DND-41 (cell line): ENCODE measurements around the gene DUSP5.

ENCODE experiments used
- ATAC-seq: fragments of 200-7000 bp; cut with Tn5 transposase; 3 replicates; pipeline ENCODE4 v1.9.1; 2021; ENCODE audit warnings: low read depth; ENCODE audit not compliant: insufficient read depth
- DNase-seq: peaks from one replicate; pipeline ENCODE4 v3.0.0-alpha.2; 2020
- H2AFZ ChIP-seq: 2 replicates; pipeline ENCODE4 v1.6.0; 2012; ENCODE audit warnings: low read depth, low read length
- H3K27ac ChIP-seq: 2 replicates; pipeline ENCODE4 v1.5.1; 2012; ENCODE audit warnings: low read length, inconsistent platforms
- H3K27me3 ChIP-seq: fragments of 200-600 bp; sonication (generic); 2 replicates; pipeline ENCODE4 v1.6.0; 2012; ENCODE audit warnings: low read length, mild to moderate bottlenecking, inconsistent platforms; ENCODE audit not compliant: insufficient read depth, poor library complexity
- H3K36me3 ChIP-seq: 2 replicates; pipeline ENCODE4 v1.5.1; 2012; ENCODE audit warnings: low read length, inconsistent platforms; ENCODE audit not compliant: insufficient read depth
- H3K4me1 ChIP-seq: 2 replicates; pipeline ENCODE4 v1.5.1; 2012; ENCODE audit warnings: mild to moderate bottlenecking, low read length; ENCODE audit not compliant: insufficient read depth
- H3K4me2 ChIP-seq: 2 replicates; pipeline ENCODE4 v1.6.0; 2012; ENCODE audit warnings: mild to moderate bottlenecking, moderate library complexity, low read length, inconsistent platforms; ENCODE audit not compliant: insufficient read depth
- H3K4me3 ChIP-seq, 2 experiments: fragments of 200-600 bp in 1 of 2; shearing (Covaris generic) in 1 of 2; 2 replicates each; pipeline ENCODE4 v1.5.1; 2012 to 2016; ENCODE audit warnings: inconsistent platforms in 2 of 2, low read length in 2 of 2, mild to moderate bottlenecking in 2 of 2, low read depth in 1 of 2, moderate library complexity in 1 of 2
- H3K79me2 ChIP-seq: 2 replicates; pipeline ENCODE4 v1.6.0; 2012; ENCODE audit warnings: low read length, inconsistent platforms; ENCODE audit not compliant: insufficient read depth
- H3K9ac ChIP-seq: 2 replicates; pipeline ENCODE4 v1.6.0; 2012; ENCODE audit warnings: low read depth, mild to moderate bottlenecking, inconsistent platforms, low read length, moderate library complexity
- H3K9me3 ChIP-seq: 2 replicates; pipeline ENCODE4 v1.5.1; 2012; ENCODE audit warnings: low read length, moderate library complexity, mild to moderate bottlenecking, inconsistent platforms; ENCODE audit not compliant: insufficient read depth, severe bottlenecking
- H4K20me1 ChIP-seq: 2 replicates; pipeline ENCODE4 v1.6.0; 2012; ENCODE audit warnings: low read length; ENCODE audit not compliant: insufficient read depth
- EZH2 ChIP-seq: IDR thresholded peaks from 3 replicates; pipeline ENCODE4 v1.6.1; 2012; ENCODE audit warnings: borderline replicate concordance, low read depth, mild to moderate bottlenecking, moderate library complexity, low read length, inconsistent platforms; ENCODE audit not compliant: severe bottlenecking
- TF ChIP-seq, protein P1 (sequence below): IDR thresholded peaks from 2 replicates; pipeline ENCODE4 v1.5.1; 2012; ENCODE audit warnings: borderline replicate concordance, low read length, moderate library complexity, mild to moderate bottlenecking; ENCODE audit not compliant: poor library complexity, severe bottlenecking; ENCODE audit errors: extremely low read depth

The DUSP5 gene

DNA sequence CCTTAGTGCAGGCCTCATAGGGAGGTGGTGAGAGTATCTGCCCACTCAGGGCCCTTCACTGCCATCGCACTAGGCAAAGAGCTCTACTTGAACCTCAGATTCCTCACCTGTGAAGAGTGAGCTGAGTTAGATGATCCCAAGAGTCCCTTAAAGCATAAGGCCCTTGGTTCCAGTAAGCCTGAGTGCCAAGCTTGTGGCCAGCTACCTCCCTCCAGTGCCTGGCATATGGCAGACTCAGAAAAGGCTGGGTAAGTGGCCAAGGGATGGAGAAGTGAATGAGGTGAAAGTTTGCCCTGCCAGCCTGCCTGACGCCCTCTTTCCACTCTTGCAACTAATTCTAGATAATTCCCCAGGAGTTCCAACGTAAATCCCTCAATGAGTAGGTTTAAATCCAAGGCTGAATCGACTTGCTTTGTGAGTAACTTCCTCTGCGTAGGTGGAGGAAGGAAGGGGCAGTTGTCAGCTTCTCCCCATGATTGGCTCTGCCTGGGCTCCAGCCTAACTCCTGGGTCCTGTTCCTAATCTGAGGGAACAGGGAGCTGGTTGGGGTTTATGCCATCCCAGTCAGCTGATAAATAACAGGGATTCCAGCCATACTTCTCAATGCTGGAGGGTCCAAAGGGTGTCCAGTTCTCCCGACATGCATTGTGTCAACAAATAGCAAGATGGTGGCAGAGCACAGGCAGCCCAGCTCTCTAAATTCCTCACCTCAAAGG is 14.2 kb downstream of the DUSP5 start:
- Histone ChIP-seq H3K4me1 (no peaks in the 10 kb centered on the region), H3K27me3 (no peaks in the 10 kb centered on the region), H4K20me1 (no peaks in the 10 kb centered on the region), H3K27ac (no peak overlapping the region), H3K4me2 (no peak overlapping the region), H3K79me2 (no peaks in the 10 kb centered on the region), H3K9ac (no peak overlapping the region), H3K36me3 (peaks cover 18% of the 10 kb centered on the region), H2AFZ (no peak overlapping the region), H3K9me3 (no peaks in the 10 kb centered on the region), H3K4me3 (no peak overlapping the region)
- ATAC-seq (no peak), DNase-seq (no peak)
- TF ChIP-seq, protein P1, sequence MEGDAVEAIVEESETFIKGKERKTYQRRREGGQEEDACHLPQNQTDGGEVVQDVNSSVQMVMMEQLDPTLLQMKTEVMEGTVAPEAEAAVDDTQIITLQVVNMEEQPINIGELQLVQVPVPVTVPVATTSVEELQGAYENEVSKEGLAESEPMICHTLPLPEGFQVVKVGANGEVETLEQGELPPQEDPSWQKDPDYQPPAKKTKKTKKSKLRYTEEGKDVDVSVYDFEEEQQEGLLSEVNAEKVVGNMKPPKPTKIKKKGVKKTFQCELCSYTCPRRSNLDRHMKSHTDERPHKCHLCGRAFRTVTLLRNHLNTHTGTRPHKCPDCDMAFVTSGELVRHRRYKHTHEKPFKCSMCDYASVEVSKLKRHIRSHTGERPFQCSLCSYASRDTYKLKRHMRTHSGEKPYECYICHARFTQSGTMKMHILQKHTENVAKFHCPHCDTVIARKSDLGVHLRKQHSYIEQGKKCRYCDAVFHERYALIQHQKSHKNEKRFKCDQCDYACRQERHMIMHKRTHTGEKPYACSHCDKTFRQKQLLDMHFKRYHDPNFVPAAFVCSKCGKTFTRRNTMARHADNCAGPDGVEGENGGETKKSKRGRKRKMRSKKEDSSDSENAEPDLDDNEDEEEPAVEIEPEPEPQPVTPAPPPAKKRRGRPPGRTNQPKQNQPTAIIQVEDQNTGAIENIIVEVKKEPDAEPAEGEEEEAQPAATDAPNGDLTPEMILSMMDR = no peak
- no peak for TF ChIP-seq EZH2

DNA sequence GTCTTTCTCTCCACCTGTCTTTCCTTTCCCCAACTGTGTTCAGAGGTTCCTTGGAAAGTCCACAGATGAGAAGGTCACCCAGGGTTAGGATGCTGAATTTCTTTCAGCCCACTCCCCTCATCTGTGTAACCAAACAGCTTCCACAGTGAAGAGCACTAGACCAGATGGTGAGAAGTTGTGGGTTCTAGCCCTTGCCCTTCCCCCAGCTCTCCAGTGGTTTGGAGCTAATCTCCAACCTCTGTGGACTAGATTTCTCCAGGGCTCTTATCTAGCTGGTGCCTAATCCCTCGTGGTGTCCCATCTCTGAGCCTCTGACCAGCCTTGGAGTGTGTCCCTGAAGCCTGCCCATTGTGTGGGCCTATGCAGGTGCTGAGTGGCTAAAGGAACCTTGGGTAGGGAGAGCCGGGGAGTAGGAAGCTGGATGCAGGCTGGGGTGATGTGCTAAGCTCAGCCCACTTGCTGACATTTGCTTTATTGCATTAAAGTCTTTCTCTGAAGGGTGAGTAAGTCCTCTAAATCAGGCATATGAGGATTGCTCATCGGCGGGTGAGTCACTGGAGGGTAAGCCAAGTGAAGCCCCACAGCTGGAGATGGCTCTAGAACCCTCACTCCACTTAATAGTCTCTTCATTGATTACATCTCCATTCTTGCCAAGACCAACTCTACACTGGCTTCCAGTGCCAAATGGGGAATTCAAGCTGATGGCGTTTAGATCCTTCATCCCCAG is 14.9 kb downstream of the DUSP5 start:
- no peak for TF ChIP-seq EZH2
- TF ChIP-seq, protein P1 = no peak
- Histone ChIP-seq H3K4me2 (no peak overlapping the region), H3K9me3 (no peaks in the 10 kb centered on the region), H3K79me2 (no peaks in the 10 kb centered on the region), H2AFZ (no peak overlapping the region), H3K4me1 (no peaks in the 10 kb centered on the region), H4K20me1 (no peaks in the 10 kb centered on the region), H3K36me3 (peaks cover 18% of the 10 kb centered on the region), H3K9ac (no peak overlapping the region), H3K27me3 (no peaks in the 10 kb centered on the region), H3K27ac (no peak overlapping the region), H3K4me3 (no peak overlapping the region)
- ATAC-seq = no peak
- DNase-seq = no peak

DNA sequence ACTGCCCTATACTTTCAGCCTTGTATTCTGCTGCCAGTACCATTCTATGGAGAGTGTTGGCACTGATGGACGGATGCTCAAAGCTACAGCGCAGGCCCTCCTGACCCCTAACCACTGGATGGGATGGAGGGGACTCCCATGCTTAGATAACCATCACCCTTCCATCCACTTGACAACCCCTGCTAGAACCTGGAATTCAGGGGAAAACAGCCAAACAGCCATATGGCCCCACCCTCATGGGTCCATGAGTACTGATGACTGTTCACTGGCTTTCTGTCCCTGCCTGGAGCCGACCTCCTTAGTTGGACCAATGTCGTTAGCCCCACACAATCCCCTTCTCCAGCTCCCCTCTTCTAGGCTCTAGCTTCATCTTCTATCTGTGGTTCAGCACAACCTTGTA is 16.2 kb downstream of the DUSP5 start:
- no peak overlapping the region for H3K4me2 ChIP-seq
- H3K27me3 ChIP-seq = no peaks in the 10 kb centered on the region
- no peak overlapping the region for H3K4me3 ChIP-seq
- ATAC-seq (no peak), DNase-seq (no peak)
- H3K4me1 ChIP-seq = no peaks in the 10 kb centered on the region
- H3K9ac ChIP-seq = no peak overlapping the region
- no peaks in the 10 kb centered on the region for H3K9me3 ChIP-seq
- H3K36me3 ChIP-seq = peaks cover 18% of the 10 kb centered on the region
- H4K20me1 ChIP-seq = no peaks in the 10 kb centered on the region
- H3K27ac ChIP-seq = no peak overlapping the region
- no peak overlapping the region for H2AFZ ChIP-seq
- no peaks in the 10 kb centered on the region for H3K79me2 ChIP-seq
- TF ChIP-seq EZH2 = no peak
- TF ChIP-seq, protein P1 = no peak
